DOHH2 (cell line): ENCODE data around the gene SMC5.

Source experiments
- EZH2phosphoT487 ChIP-seq: fragments of 200-600 bp; sonication (generic); IDR thresholded peaks from 2 replicates; pipeline ENCODE4 v1.6.1; 2017; ENCODE audit warnings: borderline replicate concordance, mild to moderate bottlenecking, antibody characterized with exemption, low read length, moderate library complexity, mixed read lengths
- TF ChIP-seq, protein P1 (sequence below): fragments of 200-600 bp; sonication (generic); IDR thresholded peaks from one replicate; pipeline ENCODE4 v1.5.1; 2014; ENCODE audit warnings: antibody characterized with exemption, mild to moderate bottlenecking, low read depth, low read length; ENCODE audit not compliant: poor library complexity, severe bottlenecking

DNA sequence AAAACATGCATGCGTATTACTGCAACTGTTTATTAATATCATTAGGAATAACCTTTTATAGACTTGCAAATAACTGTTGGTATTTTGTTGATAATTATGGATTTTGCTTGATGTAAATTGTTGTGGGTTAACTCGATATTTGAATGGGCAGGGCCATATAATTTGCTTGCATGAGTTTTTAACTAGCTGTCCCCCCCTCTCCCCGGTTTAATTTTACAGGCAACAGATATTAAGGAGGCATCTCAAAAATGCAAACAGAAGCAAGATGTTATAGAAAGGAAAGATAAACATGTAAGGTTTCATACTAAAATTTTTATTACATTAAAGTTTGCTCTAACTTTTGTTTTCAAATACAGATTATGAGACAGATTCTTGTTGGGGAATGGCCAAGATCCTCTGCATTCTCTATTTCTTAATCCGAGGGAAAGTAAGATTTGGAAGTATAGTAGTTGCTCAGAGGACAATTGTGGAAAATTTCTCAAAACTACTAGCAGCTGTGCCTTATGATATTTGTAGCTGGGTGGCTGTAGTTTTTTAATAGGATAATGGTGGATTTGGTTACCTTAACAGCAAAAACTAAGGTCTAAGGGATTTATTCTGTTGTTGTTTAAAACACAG is 27.3 kb downstream of the SMC5 start:
- TF ChIP-seq, protein P1, sequence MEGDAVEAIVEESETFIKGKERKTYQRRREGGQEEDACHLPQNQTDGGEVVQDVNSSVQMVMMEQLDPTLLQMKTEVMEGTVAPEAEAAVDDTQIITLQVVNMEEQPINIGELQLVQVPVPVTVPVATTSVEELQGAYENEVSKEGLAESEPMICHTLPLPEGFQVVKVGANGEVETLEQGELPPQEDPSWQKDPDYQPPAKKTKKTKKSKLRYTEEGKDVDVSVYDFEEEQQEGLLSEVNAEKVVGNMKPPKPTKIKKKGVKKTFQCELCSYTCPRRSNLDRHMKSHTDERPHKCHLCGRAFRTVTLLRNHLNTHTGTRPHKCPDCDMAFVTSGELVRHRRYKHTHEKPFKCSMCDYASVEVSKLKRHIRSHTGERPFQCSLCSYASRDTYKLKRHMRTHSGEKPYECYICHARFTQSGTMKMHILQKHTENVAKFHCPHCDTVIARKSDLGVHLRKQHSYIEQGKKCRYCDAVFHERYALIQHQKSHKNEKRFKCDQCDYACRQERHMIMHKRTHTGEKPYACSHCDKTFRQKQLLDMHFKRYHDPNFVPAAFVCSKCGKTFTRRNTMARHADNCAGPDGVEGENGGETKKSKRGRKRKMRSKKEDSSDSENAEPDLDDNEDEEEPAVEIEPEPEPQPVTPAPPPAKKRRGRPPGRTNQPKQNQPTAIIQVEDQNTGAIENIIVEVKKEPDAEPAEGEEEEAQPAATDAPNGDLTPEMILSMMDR, result no peak
- TF ChIP-seq EZH2phosphoT487, result no peak
